K562 (cell line): Measurements from ENCODE around the gene LGALS9C.
"Not testable (repeated sequence)": the region's sequence is repeated elsewhere in the genome, so short reads cannot be mapped to it uniquely, and the experiment has no call there.

Experiments used
- ZNF184 ChIP-seq: sonication (generic); formaldehyde crosslinking; IDR thresholded peaks from 2 replicates; pipeline ENCODE4 v1.5.0; 2020; ENCODE audit warnings: missing genetic modification reagents
- TF ChIP-seq, protein P1 (sequence below), 3 experiments: IDR thresholded peaks in 2 of 3; conservative IDR thresholded peaks in 1 of 3; 2 replicates each; pipeline ENCODE4 v1.5.1; 2011 to 2012; ENCODE audit warnings: low read length in 3 of 3, mild to moderate bottlenecking in 3 of 3, control low read depth in 2 of 3, improper control_type of control experiment in 1 of 3, inconsistent platforms in 1 of 3, low read depth in 1 of 3, mixed read lengths in 1 of 3, moderate library complexity in 1 of 3; ENCODE audit not compliant: insufficient read depth in 2 of 3

DNA sequence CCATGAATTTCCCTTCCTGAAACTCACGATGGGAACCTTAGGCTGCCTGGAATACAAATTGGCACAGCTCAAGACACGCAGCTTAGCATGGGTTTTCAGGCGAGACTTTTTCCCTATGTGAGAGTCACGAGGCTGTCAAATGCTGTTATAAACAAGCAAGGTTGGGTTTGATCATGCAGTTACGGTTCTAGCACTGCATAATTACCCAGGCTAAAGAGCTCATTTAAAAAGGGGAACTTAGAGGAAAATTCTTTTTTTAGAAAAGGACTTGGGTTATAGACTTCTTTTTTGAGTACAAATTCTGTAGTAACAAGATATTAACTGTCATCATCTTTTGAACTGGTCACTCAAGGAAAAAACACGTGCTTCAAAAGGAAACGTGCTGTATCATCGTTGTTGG, 44.5 kb downstream of the LGALS9C start:
- TF ChIP-seq ZNF184: not testable (repeated sequence)
- TF ChIP-seq, protein P1, sequence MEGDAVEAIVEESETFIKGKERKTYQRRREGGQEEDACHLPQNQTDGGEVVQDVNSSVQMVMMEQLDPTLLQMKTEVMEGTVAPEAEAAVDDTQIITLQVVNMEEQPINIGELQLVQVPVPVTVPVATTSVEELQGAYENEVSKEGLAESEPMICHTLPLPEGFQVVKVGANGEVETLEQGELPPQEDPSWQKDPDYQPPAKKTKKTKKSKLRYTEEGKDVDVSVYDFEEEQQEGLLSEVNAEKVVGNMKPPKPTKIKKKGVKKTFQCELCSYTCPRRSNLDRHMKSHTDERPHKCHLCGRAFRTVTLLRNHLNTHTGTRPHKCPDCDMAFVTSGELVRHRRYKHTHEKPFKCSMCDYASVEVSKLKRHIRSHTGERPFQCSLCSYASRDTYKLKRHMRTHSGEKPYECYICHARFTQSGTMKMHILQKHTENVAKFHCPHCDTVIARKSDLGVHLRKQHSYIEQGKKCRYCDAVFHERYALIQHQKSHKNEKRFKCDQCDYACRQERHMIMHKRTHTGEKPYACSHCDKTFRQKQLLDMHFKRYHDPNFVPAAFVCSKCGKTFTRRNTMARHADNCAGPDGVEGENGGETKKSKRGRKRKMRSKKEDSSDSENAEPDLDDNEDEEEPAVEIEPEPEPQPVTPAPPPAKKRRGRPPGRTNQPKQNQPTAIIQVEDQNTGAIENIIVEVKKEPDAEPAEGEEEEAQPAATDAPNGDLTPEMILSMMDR (IDR thresholded peaks at IDR 0.05 in 2 of 3, conservative IDR thresholded peaks at IDR 0.05 in 1 of 3; ENCODE audit: insufficient read depth in 2 of 3, low read depth in 1 of 3, low read length in 3 of 3): not testable (repeated sequence)
